H9 (cell line): ENCODE measurements around the gene LRCH1. TPM values are rescaled to one million over a fixed set of nuclear protein-coding genes. Genes with fewer than 3 reads are reported as not detected.

Source experiments
- DNase-seq: peaks from one replicate; pipeline ENCODE4 v3.0.0-alpha.2; 2017
- H2AFZ ChIP-seq: one replicate; pipeline ENCODE4 v1.6.1; 2013; ENCODE audit warnings: mild to moderate bottlenecking, low read length, control low read depth, moderate library complexity
- H2AK5ac ChIP-seq: 2 replicates; pipeline ENCODE4 v1.6.1; 2013; ENCODE audit warnings: low read length, control low read depth, mixed read lengths; ENCODE audit not compliant: insufficient read length
- H2BK120ac ChIP-seq: one replicate; pipeline ENCODE4 v1.6.1; 2013; ENCODE audit warnings: low read depth, mild to moderate bottlenecking, low read length, control low read depth, inconsistent platforms; ENCODE audit not compliant: poor library complexity, severe bottlenecking
- H2BK12ac ChIP-seq: 2 replicates; pipeline ENCODE4 v1.6.1; 2013; ENCODE audit warnings: low read length, control low read depth, mixed read lengths, low read depth; ENCODE audit not compliant: insufficient read length
- H2BK15ac ChIP-seq: 2 replicates; pipeline ENCODE4 v1.6.1; 2013; ENCODE audit warnings: low read depth, low read length, control low read depth
- H2BK20ac ChIP-seq: one replicate; pipeline ENCODE4 v1.6.1; 2013; ENCODE audit warnings: low read depth, mild to moderate bottlenecking, low read length, control low read depth, inconsistent platforms; ENCODE audit not compliant: poor library complexity, severe bottlenecking
- H2BK5ac ChIP-seq: 2 replicates; pipeline ENCODE4 v1.6.1; 2013; ENCODE audit warnings: low read length, control low read depth, mixed read lengths; ENCODE audit not compliant: insufficient read length
- H3K14ac ChIP-seq: 2 replicates; pipeline ENCODE4 v1.6.1; 2013; ENCODE audit warnings: low read length, control low read depth; ENCODE audit not compliant: insufficient read depth
- H3K18ac ChIP-seq: 2 replicates; pipeline ENCODE4 v1.6.1; 2013; ENCODE audit warnings: low read depth, mild to moderate bottlenecking, mixed read lengths, low read length, control low read depth; ENCODE audit not compliant: insufficient read length
- H3K23ac ChIP-seq: 2 replicates; pipeline ENCODE4 v1.6.1; 2013; ENCODE audit warnings: low read length, control low read depth, mixed read lengths, low read depth; ENCODE audit not compliant: insufficient read length
- H3K23me2 ChIP-seq: 2 replicates; pipeline ENCODE4 v1.6.1; 2013; ENCODE audit warnings: low read depth, mild to moderate bottlenecking, mixed read lengths, low read length, control low read depth; ENCODE audit not compliant: insufficient read length, poor library complexity, severe bottlenecking
- H3K27ac ChIP-seq: 2 replicates; pipeline ENCODE4 v1.5.1; 2013; ENCODE audit warnings: low read length, control low read depth, mixed read lengths, low read depth; ENCODE audit not compliant: insufficient read length
- H3K27me3 ChIP-seq: 2 replicates; pipeline ENCODE4 v1.6.1; 2013; ENCODE audit warnings: low read length, control low read depth, inconsistent platforms; ENCODE audit not compliant: insufficient read depth
- H3K4ac ChIP-seq: 2 replicates; pipeline ENCODE4 v1.6.1; 2013; ENCODE audit warnings: low read depth, mild to moderate bottlenecking, control low read depth, inconsistent platforms, low read length, moderate library complexity
- H3K4me1 ChIP-seq: 2 replicates; pipeline ENCODE4 v1.6.1; 2013; ENCODE audit warnings: low read length, control low read depth, inconsistent platforms; ENCODE audit not compliant: insufficient read depth
- H3K4me2 ChIP-seq: 2 replicates; pipeline ENCODE4 v1.6.1; 2013; ENCODE audit warnings: low read length, control low read depth, mixed read lengths; ENCODE audit not compliant: insufficient read length, insufficient read depth
- H3K56ac ChIP-seq: 2 replicates; pipeline ENCODE4 v1.6.1; 2013; ENCODE audit warnings: low read depth, mild to moderate bottlenecking, mixed read lengths, low read length, control low read depth; ENCODE audit not compliant: insufficient read length
- H3K79me1 ChIP-seq: 2 replicates; pipeline ENCODE4 v1.6.1; 2013; ENCODE audit warnings: low read depth, mild to moderate bottlenecking, moderate library complexity, low read length, control low read depth, inconsistent platforms; ENCODE audit not compliant: insufficient read depth, poor library complexity, severe bottlenecking
- H3K79me2 ChIP-seq: 2 replicates; pipeline ENCODE4 v1.6.1; 2013; ENCODE audit warnings: low read length, control low read depth, inconsistent platforms; ENCODE audit not compliant: insufficient read depth
- H3K9ac ChIP-seq: 2 replicates; pipeline ENCODE4 v1.6.1; 2013; ENCODE audit warnings: low read length, control low read depth, mixed read lengths; ENCODE audit not compliant: insufficient read length; ENCODE audit errors: extremely low read depth
- H3K9me3 ChIP-seq: one replicate; pipeline ENCODE4 v1.6.1; 2013; ENCODE audit warnings: low read depth, low read length, inconsistent platforms; ENCODE audit not compliant: control insufficient read depth
- H3T11ph ChIP-seq: one replicate; pipeline ENCODE4 v1.6.1; 2013; ENCODE audit warnings: mild to moderate bottlenecking, low read length, control low read depth, inconsistent platforms
- H4K20me1 ChIP-seq: one replicate; pipeline ENCODE4 v1.6.1; 2013; ENCODE audit not compliant: control insufficient read depth, insufficient read length, insufficient read depth
- H4K5ac ChIP-seq: 2 replicates; pipeline ENCODE4 v1.6.1; 2013; ENCODE audit warnings: low read depth, mild to moderate bottlenecking, mixed read lengths, low read length, control low read depth; ENCODE audit not compliant: insufficient read length
- H4K8ac ChIP-seq: replicated peaks from 2 replicates; pipeline ENCODE4 v1.6.1; 2013; ENCODE audit warnings: low read length, control low read depth, mixed read lengths, low read depth; ENCODE audit not compliant: insufficient read length
- H4K91ac ChIP-seq: 2 replicates; pipeline ENCODE4 v1.6.1; 2013; ENCODE audit warnings: low read depth, mild to moderate bottlenecking, moderate library complexity, mixed read lengths, low read length, control low read depth; ENCODE audit not compliant: insufficient read length
- H3K27ac Mint-ChIP-seq, 3 experiments: 2 replicates in 2 of 3; 3 replicates in 1 of 3; pipeline ENCODE4 v1.8.0; 2020 to 2021; ENCODE audit warnings: mixed read lengths in 3 of 3, mild to moderate bottlenecking in 1 of 3, moderate library complexity in 1 of 3
- H3K27me3 Mint-ChIP-seq: 2 replicates; pipeline ENCODE4 v1.8.0; 2021; ENCODE audit warnings: low read depth, mild to moderate bottlenecking, moderate library complexity, mixed read lengths
- H3K36me3 Mint-ChIP-seq, 3 experiments: 2 replicates in 2 of 3; 3 replicates in 1 of 3; pipeline ENCODE4 v1.8.0; 2020 to 2021; ENCODE audit warnings: low read depth in 3 of 3, mixed read lengths in 3 of 3; ENCODE audit not compliant: insufficient read depth in 1 of 3
- H3K4me1 Mint-ChIP-seq, 2 experiments: 2 replicates each; pipeline ENCODE4 v1.8.0; 2020; ENCODE audit warnings: mixed read lengths in 2 of 2
- H3K4me3 Mint-ChIP-seq, 2 experiments: 2 replicates in 1 of 2; 3 replicates in 1 of 2; pipeline ENCODE4 v1.8.0; 2020 to 2021; ENCODE audit warnings: mild to moderate bottlenecking in 2 of 2, mixed read lengths in 2 of 2, moderate library complexity in 1 of 2
- H3K9me3 Mint-ChIP-seq, 2 experiments: 2 replicates in 1 of 2; 3 replicates in 1 of 2; pipeline ENCODE4 v1.8.0; 2020; ENCODE audit warnings: mild to moderate bottlenecking in 2 of 2, mixed read lengths in 2 of 2, moderate library complexity in 1 of 2
- WGBS: extraction: QIAGEN DNeasy Blood & Tissue Kit; methylation state at CpG from one replicate; pipeline ENCODE4 v1.1.7; 2013; ENCODE audit warnings: missing lambda C conversion rate, low lambda C conversion rate, mixed read lengths; ENCODE audit not compliant: insufficient read length; ENCODE audit errors: extremely low coverage; 5-methylcytosine and 5-hydroxymethylcytosine counted together
- total RNA-seq: library from RNA; stranded (reverse); gene quantifications from 2 replicates; pipeline ENCODE4 v1.2.1, GENCODE V29; 2021
- TF ChIP-seq, protein P1 (sequence below): fragments of 200-600 bp; sonication (generic); conservative IDR thresholded peaks from 3 replicates; pipeline ENCODE4 v1.8.0; 2021; ENCODE audit warnings: antibody characterized with exemption, mild to moderate bottlenecking

The LRCH1 gene
- total RNA-seq, 1 experiment from 2014 or later, result 8.0 TPM

DNA sequence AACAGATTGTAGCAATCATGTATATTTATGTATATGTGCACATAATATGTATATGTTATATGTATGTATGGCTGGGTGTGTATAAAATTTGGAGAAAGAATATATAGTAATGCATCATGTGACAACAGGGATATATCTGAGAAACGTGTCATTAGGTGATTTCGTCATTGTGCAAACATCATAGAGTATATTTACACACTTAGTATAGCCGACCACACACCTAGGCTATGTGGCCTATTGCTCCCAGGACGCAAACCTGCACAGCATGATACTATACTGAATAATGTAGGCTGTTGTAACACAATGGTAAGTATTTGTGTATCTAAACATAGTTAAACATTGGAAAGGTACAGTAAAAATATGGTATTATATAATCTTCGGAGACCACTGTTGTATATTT is 200.2 kb downstream of the LRCH1 start:
- H2BK15ac ChIP-seq, result no peak overlapping the region
- no peaks in the 10 kb centered on the region for H3K4me1 ChIP-seq
- H4K20me1 ChIP-seq, result no peaks in the 10 kb centered on the region
- no peak overlapping the region for H4K91ac ChIP-seq
- no peak overlapping the region for H2BK20ac ChIP-seq
- H3K4ac ChIP-seq, result no peak overlapping the region
- H2BK12ac ChIP-seq, result no peak overlapping the region
- no peaks in the 10 kb centered on the region for H3K79me2 ChIP-seq
- no peak overlapping the region for H2BK120ac ChIP-seq
- no peak overlapping the region for H3K4me3 Mint-ChIP-seq
- no peaks in the 10 kb centered on the region for H3K9me3 Mint-ChIP-seq
- no peaks in the 10 kb centered on the region for H3K27me3 ChIP-seq
- H2BK5ac ChIP-seq, result no peak overlapping the region
- no peaks in the 10 kb centered on the region for H3K23me2 ChIP-seq
- no peaks in the 10 kb centered on the region for H3K79me1 ChIP-seq
- no peak overlapping the region for H3K23ac ChIP-seq
- no peak overlapping the region for H4K8ac ChIP-seq
- H3K9me3 ChIP-seq, result no peaks in the 10 kb centered on the region
- no peak overlapping the region for H4K5ac ChIP-seq
- no peak overlapping the region for H3K27ac ChIP-seq
- no peak overlapping the region for H3K14ac ChIP-seq
- no peak overlapping the region for H3T11ph ChIP-seq
- H3K4me2 ChIP-seq, result no peak overlapping the region
- no peaks in the 10 kb centered on the region for H3K27me3 Mint-ChIP-seq
- H3K4me1 Mint-ChIP-seq, result peaks cover 8 to 12% of the 10 kb centered on the region in 2 experiments
- no peak overlapping the region for H3K9ac ChIP-seq
- H3K56ac ChIP-seq, result no peak overlapping the region
- H2AFZ ChIP-seq, result no peak overlapping the region
- H3K18ac ChIP-seq, result no peak overlapping the region
- WGBS, result no CpG with 5 or more reads among the region's 5 CpGs
- DNase-seq, result no peak
- TF ChIP-seq, protein P1, sequence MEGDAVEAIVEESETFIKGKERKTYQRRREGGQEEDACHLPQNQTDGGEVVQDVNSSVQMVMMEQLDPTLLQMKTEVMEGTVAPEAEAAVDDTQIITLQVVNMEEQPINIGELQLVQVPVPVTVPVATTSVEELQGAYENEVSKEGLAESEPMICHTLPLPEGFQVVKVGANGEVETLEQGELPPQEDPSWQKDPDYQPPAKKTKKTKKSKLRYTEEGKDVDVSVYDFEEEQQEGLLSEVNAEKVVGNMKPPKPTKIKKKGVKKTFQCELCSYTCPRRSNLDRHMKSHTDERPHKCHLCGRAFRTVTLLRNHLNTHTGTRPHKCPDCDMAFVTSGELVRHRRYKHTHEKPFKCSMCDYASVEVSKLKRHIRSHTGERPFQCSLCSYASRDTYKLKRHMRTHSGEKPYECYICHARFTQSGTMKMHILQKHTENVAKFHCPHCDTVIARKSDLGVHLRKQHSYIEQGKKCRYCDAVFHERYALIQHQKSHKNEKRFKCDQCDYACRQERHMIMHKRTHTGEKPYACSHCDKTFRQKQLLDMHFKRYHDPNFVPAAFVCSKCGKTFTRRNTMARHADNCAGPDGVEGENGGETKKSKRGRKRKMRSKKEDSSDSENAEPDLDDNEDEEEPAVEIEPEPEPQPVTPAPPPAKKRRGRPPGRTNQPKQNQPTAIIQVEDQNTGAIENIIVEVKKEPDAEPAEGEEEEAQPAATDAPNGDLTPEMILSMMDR, result no peak
- H3K27ac Mint-ChIP-seq, result no peak overlapping the region
- H3K36me3 Mint-ChIP-seq, result peaks cover 0 to 4% (median 0%) of the 10 kb centered on the region in 3 experiments; a peak in 3 of 7 replicates
- no peak overlapping the region for H2AK5ac ChIP-seq
